SH-SY5Y (cell line): ENCODE measurements around the gene TMEM164.

ENCODE experiments used
- GATA2 ChIP-seq: IDR thresholded peaks from 2 replicates; pipeline ENCODE4 v1.6.1; 2011; ENCODE audit warnings: mild to moderate bottlenecking, low read depth, low read length
- GATA3 ChIP-seq: IDR thresholded peaks from 2 replicates; pipeline ENCODE4 v1.6.1; 2011; ENCODE audit warnings: low read depth, mild to moderate bottlenecking, low read length, moderate library complexity

- TF ChIP-seq GATA3 (no peak), GATA2 (no peak)
Observed at GRCh38 chrX:110167952-110168451, 165.1 kb downstream of the TMEM164 start.
